GM18909 (cell line): ENCODE data around the gene PGRMC2.
A peak's percentile ranks its signal among the peaks of the same experiment; 100 is the strongest.

Source experiments
- ATAC-seq: cut with Tn5 transposase; IDR thresholded peaks from one replicate; pipeline ENCODE4 v1.9.1; 2021; ENCODE audit warnings: mild to moderate bottlenecking; ENCODE audit not compliant: unreplicated experiment, poor library complexity

The PGRMC2 gene

GRCh38 chr4:128227991-128228571 lies 59.5 kb downstream of the PGRMC2 start:
- no peak for ATAC-seq

GRCh38 chr4:128225148-128225547 lies 62.5 kb downstream of the PGRMC2 start:
- ATAC-seq = no peak

GRCh38 chr4:128221586-128221985 lies 66.0 kb downstream of the PGRMC2 start:
- ATAC-seq = no peak

GRCh38 chr4:128220286-128221235 lies 67.1 kb downstream of the PGRMC2 start:
- peak; percentile 89 for ATAC-seq
